GM18520 (cell line): ENCODE results near the gene IL17RC.
"Not testable (repeated sequence)": the region's sequence is repeated elsewhere in the genome, so short reads cannot be mapped to it uniquely, and the experiment has no call there.

Source experiments
- ATAC-seq: cut with Tn5 transposase; IDR thresholded peaks from one replicate; pipeline ENCODE4 v1.9.1; 2021; ENCODE audit not compliant: unreplicated experiment

The IL17RC gene

DNA sequence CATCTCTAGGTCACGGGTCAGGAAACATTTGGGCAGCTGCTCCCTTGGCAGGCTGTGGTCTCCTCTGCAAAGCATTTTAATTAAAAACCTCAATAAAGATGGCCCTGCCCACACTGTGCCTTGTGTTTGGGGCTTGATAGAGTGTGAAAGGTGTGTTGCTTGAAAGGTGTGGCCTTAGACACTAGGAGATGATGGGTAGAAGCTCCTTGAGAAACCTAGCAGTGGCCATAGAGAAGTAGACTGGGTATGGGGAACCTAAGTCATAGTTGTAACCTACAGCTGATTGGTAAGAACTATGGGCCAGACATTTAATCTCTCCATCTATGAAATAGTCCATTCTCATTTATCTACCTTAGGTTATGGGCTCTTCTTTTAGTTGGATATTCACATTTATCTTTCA lies 23.2 kb upstream of the IL17RC start:
- no peak for ATAC-seq

DNA sequence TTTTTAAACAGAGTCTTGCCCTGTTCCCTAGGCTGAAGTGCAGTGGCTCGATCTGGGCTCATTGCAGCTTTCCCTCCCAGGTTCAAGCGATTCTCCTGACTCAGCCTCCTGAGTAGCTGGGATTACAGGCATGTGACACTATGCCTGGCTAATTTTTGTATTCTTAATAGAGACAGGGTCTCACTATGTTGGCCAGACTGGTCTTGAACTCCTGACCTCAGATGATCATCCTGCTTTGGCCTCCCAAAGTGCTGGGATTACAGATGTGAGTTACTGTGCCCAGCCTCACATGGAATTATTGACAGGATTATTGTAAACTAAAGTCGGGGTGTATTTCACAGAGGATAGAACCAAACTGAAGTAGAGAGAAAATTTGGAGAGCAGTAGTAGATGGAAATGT lies 21.2 kb upstream of the IL17RC start:
- ATAC-seq, result not testable (repeated sequence)

DNA sequence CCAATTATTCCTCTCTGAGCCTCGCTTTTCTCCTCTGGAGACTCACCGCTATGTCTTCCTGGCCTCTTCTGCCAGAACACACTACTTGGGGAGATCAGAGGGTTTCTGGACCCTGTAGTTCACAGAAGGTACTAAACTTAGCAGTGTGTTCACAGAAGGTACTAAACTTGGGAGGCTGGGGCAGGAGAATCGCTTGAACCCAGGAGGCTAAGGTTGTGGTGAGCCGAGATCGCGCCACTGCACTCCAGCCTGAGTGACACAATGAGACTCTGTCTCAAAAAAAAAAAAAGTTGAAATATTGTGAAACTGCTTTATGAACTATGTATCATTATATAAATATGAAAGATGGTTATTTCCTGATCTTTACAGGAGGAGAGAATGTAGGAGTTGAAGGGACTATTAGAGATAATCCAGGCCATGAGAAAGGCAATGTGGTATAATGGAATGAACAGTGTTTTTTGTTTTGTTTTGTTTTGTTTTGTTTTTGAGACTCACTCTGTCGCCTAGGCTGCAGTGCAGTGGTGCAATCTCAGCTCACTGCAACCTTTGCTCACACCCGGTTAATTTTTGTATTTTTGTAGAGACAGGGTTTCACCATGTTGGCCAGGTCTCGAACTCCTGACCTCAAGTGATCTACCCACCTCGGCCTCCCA lies 20.0 kb upstream of the IL17RC start:
- not testable (repeated sequence) for ATAC-seq

DNA sequence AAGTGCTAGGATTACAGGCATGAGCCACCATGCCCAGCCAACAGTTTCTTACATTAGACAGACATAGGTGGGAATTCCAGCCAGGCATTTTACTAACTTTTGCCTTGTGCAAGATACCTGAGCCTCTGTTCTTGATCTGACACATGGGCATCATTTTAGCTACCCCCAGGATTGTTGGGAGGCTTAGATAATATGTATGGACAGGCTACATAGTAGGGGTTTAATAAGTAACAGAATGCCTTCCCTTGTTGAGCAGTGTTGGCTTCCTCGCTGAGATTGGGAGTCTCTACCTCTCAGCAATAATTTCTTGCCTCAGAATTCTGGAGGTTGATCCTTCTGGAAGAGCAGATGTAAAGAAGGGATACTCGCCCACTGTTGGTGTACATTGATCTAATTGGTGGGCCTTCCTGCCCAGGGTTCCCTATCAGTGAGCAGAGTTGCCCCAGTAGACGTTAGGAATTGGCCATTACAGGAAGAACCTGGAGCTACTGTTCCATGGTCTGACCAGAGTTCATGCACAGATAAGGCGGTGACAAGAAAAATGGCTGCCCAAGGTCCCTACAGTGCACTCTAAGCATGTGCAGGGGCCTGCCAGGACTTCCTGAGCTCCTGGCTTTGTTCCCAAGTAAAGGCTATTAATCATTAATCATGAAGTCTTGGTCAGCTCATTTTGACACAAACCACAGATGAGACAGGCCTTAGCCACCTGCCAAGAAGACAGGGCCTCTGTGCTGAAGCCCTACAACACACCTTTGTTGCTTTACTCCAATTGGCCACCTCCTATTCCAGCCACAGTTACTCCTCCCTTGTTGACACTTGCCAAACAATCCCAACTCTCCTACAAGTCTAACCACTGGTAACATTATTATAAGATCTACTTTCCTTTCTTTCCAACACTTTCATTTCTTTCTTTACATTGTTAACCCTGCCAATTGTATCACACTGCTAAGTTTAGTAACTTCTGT lies 19.2 kb upstream of the IL17RC start:
- ATAC-seq, result no peak

DNA sequence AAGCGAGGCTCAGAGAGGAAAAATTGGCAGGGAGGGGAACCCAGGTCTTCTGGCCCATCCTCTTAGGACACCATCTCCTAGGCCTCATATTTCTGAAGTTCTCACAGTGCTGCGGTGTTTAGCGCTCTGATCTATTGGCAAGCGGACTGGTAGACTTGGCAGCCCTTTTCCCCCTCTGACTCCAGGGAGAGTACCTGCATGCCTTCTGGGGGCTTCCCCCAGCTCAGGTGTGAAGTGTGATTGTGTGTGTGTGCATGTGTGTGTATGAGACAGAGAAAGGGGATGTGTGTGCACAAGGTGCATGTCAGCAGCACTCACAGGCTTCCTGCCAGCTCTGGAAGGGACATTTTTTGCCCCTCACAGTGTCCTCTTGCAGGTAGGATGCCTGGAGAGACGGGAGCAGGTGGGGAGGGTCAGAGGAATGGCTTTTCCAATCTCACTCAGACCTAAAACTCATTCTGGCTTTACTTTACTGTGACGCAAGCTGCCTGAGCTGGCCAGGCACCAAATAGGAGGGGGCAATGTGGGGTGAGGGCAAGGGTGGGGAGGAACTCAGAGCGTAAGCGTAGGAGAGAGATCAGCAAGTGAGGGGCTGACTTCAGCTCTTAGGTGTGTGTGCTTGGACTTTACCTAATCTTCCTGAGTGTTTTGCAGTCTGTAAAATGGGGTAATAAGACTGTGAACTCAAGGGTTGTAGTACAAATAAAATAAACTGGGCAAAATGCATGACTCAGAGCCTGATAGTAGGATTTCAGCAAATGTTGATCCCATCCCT lies 18.2 kb upstream of the IL17RC start:
- no peak for ATAC-seq

DNA sequence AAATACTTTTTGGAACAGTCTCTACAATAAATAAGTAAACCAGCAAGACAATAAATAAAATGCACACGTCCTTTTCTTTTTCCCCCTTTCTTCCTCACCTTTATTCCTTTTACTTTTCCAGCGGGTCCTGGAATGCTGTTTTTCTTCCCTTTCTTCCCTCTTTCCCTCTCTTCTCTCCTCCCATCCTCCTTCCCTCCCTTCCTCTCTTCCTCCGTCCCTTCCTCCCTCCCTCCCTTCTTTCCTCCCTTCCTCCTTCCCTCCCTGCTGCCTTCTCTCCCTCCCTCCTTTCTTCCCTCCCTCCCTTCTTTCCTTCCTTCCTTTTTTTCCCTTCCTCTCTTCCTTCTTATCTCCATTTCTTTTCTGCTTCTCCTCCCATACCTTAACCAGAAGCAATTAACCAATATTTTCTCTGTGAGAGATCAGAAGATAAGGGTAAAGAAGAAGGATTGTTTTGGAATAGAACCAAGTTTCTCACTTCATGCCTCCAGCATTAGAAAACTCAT lies 17.6 kb upstream of the IL17RC start:
- no peak for ATAC-seq

DNA sequence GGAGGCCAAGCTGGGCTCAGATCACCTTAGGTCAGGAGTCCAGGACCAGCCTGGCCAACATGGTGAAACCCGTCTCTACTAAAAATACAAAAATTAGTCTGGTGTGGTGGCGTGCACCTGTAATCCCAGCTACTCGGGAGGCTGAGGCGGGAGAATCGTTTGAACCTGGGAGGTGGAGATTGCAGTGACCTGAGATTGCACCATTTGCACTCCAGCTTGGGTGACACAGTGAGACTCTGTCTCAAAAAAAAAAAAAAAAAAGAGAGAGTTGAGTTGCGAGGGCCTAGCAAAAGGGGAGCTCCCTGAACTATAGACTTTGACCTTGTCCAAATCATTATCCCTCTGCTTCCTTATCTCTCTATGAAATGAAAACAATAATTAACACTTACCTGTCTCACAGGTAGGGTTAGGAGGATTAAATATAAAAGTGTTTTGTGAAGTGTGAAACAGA lies 15.9 kb upstream of the IL17RC start:
- not testable (repeated sequence) for ATAC-seq

DNA sequence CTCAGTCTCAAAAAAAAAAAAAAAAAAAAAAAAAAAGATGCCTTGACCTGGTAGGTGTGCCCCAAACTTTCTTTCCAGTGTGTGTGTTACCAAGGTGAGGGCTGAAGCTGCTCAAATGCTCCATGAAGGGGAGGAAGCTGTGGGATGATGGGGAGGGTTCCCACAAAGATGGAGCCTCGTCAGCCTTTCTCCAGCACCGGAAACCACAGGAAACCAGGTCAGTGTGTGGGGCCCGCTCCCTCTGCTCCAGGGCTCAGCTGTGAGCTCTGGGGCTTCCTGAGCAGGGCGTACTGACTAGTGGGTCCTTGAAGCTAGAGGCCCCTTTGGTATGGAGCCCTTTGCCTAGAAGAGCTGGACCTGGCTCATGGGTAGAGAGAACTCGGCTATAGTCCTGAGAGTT lies 14.9 kb upstream of the IL17RC start:
- ATAC-seq, result no peak

DNA sequence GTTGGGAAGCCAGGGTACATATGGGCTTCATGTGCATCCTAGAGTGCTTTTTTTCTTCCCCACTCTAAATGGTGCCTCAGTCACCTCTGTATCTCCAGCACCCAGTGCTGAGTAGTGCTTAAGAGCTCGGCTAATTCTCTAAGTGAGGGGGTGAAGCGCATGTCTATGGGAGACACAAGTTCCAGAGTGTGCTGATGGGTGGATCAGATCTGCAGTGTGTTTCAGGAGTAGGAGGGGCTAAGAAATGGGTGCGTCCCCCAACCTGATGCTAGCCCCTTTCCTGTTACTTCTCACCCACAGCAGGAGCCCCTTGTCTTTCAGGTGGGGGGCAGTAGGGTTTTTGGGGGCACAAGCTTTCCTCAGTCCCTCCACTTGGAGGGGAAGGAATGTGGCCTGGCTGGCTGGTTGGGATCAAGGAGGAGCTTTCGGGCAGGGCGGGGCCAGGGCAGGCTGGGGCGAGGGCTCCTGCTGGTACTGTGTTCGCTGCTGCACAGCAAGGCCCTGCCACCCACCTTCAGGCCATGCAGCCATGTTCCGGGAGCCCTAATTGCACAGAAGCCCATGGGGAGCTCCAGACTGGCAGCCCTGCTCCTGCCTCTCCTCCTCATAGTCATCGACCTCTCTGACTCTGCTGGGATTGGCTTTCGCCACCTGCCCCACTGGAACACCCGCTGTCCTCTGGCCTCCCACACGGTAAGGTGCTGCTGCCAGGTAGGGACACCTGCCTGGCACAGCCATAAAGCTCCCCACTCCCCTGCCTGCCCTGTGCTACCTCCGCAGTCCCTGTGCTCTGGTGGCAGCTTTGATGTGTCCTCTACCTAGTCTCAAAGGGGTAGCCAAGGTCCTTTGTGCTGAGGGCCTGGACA lies 14.3 kb upstream of the IL17RC start, which contains the start of gene IL17RE:
TSS of gene IL17RE (plus strand) at position 477 of the 866 bp plus-strand sequence. CDS start at position 562, 85 bp downstream.
- ATAC-seq, result no peak

DNA sequence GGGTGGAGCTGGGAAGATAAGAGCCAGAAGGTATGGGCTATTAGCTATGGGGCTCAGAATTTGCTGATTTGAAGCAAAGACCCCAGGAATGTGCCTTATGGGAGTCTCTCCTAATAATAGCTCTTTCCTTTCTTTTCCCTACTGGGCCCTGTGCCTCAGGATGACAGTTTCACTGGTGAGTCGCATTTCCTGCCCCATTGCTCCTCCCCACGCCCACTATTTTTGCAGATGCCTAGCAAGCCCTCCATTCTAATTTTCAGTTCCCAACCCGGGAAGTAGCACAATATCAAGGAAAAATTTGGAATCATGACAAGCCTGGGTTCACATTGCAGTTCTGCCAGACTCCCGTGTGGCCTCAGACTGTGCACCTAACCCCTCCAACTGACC lies 13.7 kb upstream of the IL17RC start:
- no peak for ATAC-seq

DNA sequence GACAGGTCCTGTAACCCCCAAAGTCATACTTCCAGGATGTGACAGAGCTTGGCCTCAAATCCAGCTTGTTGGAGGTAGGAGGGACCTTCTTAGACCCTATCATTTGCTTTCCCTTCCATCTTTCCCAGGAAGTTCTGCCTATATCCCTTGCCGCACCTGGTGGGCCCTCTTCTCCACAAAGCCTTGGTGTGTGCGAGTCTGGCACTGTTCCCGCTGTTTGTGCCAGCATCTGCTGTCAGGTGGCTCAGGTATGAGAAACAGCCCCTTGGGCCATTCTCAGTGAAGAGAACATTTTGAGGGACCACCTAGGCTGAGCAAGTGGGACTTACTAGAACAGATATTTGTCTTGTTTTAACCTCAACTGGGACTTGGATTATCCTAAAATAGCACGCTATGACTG lies 13.0 kb upstream of the IL17RC start:
- no peak for ATAC-seq

DNA sequence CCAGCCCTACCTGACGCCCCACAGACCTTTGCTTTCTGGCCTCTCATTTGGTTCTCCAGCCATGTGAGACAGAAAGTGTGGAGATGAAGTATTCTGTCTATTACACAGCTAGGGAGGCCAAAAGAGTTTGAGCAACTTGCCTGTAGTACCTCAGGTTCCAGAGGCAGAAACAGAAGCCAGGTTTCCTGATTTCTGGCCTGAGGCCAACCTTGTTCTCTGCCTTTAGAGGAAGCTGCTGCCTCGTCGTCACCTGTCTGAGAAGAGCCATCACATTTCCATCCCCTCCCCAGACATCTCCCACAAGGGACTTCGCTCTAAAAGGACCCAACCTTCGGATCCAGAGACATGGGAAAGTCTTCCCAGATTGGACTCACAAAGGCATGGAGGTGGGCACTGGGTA lies 10.4 kb upstream of the IL17RC start:
- no peak for ATAC-seq

DNA sequence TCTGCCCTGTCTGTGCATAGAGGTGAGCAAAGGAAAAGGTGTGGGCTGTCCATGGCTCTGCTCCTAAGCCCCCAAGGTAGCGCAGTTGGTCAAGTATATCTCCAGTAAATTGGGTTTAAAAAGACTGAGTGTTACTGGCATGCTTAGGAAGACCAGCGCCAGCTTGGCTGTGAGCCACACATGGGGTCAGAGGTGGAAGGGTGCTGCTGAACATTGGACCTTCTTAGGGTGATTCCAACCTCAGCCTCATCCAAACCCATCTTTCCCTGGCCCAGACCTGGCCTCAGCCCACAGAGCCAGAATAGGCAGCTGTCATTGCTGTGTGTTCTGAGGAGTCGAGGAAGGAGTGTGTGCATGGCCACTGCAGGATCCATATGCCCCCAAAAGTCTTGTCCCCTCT lies 8.6 kb upstream of the IL17RC start:
- no peak for ATAC-seq

DNA sequence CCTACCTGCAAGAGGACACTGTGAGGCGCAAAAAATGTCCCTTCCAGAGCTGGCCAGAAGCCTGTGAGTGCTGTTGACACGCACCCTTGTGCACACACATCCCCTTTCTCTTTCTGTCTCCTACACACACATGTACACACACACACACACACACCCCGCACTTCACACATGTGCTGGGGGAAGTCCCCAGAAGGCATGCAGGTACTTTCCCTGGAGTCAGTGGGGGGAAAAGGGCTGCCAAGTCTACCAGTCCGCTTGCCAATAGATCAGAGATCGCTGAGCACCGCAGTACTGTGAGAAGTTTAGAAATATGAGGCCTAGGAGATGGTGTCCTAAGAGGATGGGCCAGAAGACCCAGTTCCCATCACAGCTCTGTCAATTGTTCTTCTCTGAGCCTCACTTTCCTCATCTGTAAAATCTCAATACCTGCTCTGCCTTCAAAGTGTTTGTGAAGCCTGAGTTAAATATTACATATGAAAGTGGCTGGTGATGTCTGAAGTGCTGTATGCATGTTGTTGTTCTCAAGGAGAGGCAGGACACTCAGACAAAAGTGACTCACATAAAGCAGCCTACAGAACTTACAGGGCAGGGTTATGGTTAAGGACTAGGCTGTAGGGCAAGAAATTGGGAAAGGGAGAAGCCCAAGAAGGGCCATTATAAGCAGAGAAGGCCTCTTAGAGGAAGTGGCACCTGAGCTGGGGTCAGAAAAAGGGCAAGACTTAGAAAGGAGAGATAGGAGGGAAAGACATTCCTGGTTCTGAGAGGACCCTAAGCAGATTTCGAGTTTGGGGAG lies 7.5 kb upstream of the IL17RC start:
- no peak for ATAC-seq

DNA sequence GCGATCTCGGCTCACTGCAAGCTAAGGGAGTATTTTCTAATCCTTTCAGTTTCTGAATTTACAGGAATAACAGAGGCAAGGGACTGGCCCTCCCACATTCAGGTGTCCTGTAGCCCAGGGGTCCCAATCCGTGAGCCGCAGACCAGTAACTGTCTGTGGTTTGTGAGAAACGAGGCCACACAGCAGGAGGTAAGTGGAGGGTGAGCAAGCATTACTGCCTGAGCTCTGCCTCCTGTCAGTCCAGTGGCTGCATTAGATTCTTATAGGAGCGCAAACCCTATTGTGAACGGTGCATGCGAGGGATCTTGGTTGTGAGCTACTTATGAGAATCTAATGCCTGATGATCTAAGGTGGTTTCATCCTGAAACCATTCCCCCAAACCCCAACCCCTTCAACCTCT lies 5.0 kb upstream of the IL17RC start:
- ATAC-seq, result no peak

DNA sequence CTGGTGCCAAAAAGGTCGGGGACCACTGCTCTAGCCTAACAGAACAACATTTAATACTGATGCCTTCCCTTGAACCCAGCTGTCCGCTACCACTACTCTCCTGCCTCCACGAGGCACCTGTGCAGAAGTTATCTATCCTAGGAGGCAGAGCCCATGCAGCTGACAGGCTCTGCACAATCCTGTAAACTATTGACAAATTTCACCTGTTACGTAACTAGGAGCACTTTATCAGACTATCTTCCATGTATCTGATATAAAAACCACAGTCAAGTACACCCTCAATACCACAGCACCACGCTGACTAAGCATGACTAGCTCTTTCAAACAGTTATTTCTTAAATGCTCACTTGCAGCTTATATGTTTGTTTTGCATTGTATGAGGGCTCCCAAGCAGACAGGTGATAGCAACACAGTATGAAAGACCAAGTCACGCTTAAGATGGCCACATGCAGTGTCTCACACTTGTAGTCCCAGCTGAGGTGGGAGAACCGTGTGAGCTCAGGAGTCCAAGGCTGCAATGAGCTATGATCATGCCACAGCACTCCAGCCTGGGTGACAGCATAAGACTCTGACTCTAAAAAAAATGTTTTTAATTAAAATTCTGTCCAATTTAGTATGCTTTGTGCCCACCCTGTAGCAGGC lies 4.5 kb upstream of the IL17RC start:
- ATAC-seq, result no peak

DNA sequence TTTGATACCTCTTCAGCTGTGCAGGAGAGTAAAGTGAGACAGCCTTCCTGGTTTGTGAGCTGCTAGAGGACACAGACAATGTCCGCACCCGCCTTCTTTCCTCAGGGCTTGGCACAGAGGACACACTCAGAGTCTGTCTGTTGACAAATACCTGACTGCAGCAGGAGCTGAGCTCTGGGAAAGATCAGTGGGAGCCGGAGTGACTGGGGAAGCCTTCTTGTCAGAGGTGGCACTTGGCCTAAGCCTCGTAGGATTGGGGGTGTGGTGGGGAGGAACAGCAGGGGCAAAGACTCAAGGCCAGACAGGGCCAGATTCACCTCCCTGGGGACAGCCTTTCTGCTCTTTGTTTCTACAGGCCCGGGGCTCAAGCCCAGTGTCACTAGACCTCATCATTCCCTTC lies 3.3 kb upstream of the IL17RC start:
- no peak for ATAC-seq

DNA sequence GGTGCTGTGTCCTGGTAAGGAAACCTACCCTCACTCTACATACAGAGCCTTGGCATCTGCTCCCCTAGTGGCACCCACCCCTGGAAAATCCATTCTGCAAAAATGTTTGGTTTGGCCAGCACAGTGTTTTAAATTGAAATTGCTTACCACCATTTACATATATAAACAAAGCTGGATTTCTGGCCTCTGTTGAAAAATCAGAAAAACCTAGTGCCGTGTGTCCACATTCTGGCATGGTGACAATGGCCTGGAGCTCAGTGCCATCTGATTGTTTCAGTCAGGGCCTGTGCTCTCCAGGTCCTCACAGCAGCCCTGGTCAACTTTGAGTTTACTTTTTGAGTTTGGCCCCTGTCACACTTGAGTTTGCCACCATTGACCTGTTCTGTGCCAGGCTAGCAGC lies 2.9 kb upstream of the IL17RC start:
- no peak for ATAC-seq
